Osteocyte (in vitro differentiated cells): Measurements from ENCODE around the gene RBFOX2. TPM values are rescaled to one million over a fixed set of nuclear protein-coding genes. Genes with fewer than 3 reads are reported as not detected.
A peak's percentile ranks its signal among the peaks of the same experiment; 100 is the strongest.

Experiments used
- DNase-seq: peaks from one replicate; pipeline ENCODE4 v3.0.0; 2021; ENCODE audit warnings: mixed read lengths; ENCODE audit not compliant: unreplicated experiment; ENCODE audit errors: extremely low spot score
- H3K27ac Mint-ChIP-seq: one replicate; pipeline ENCODE4 v1.8.0; 2021; ENCODE audit warnings: mild to moderate bottlenecking, mixed read lengths; ENCODE audit not compliant: unreplicated experiment
- H3K27me3 Mint-ChIP-seq: one replicate; pipeline ENCODE4 v1.8.0; 2021; ENCODE audit warnings: mixed read lengths; ENCODE audit not compliant: unreplicated experiment
- H3K36me3 Mint-ChIP-seq: one replicate; pipeline ENCODE4 v1.8.0; 2021; ENCODE audit warnings: mixed read lengths; ENCODE audit not compliant: unreplicated experiment
- H3K4me1 Mint-ChIP-seq: one replicate; pipeline ENCODE4 v1.8.0; 2021; ENCODE audit warnings: mixed read lengths; ENCODE audit not compliant: unreplicated experiment
- H3K4me3 Mint-ChIP-seq: one replicate; pipeline ENCODE4 v1.8.0; 2021; ENCODE audit warnings: mild to moderate bottlenecking, moderate library complexity, mixed read lengths; ENCODE audit not compliant: unreplicated experiment
- H3K9me3 Mint-ChIP-seq: one replicate; pipeline ENCODE4 v1.8.0; 2021; ENCODE audit warnings: mixed read lengths; ENCODE audit not compliant: unreplicated experiment
- total RNA-seq: library from RNA; stranded (reverse); gene quantifications from 2 replicates; pipeline ENCODE4 v1.2.1, GENCODE V29; 2021
- TF ChIP-seq, protein P1 (sequence below): fragments of 200-600 bp; sonication (generic); IDR thresholded peaks from 2 replicates; pipeline ENCODE4 v1.5.0; 2021; ENCODE audit warnings: antibody characterized with exemption, mild to moderate bottlenecking, moderate library complexity

The RBFOX2 gene
- total RNA-seq, 1 donor from 2014 or later = 151 TPM

DNA sequence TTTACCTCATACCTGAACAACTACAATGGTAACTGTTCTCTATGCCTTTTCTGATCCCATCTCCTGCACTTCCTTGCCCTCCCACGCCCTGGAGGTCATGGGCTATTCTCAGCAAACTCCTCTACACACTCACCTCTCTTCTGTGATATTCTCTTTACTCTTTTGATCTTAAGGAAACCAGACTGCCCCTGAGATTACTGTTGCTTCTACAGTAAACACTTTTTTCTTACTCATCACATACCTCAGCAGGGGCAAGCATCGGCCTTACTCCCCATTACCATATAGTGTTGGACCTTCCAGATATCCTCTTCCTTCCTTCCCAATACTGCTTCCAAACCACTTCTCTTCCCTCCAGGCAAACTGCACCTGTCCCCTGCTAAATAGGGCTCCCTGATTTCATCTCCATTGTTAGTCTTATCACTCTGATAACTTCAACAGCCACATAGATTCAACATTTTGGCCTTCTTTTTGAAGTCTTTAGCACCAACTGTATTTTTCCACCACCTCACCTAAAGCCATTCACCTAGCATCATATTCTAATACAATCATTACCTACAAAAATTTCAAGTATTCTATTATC is 141.2 kb downstream of the RBFOX2 start:
- Mint-ChIP-seq H3K27ac (no peak overlapping the region), H3K4me3 (no peak overlapping the region), H3K4me1 (peaks cover 26% of the 10 kb centered on the region), H3K9me3 (no peaks in the 10 kb centered on the region), H3K36me3 (peaks cover 2% of the 10 kb centered on the region), H3K27me3 (no peaks in the 10 kb centered on the region)
- TF ChIP-seq, protein P1, sequence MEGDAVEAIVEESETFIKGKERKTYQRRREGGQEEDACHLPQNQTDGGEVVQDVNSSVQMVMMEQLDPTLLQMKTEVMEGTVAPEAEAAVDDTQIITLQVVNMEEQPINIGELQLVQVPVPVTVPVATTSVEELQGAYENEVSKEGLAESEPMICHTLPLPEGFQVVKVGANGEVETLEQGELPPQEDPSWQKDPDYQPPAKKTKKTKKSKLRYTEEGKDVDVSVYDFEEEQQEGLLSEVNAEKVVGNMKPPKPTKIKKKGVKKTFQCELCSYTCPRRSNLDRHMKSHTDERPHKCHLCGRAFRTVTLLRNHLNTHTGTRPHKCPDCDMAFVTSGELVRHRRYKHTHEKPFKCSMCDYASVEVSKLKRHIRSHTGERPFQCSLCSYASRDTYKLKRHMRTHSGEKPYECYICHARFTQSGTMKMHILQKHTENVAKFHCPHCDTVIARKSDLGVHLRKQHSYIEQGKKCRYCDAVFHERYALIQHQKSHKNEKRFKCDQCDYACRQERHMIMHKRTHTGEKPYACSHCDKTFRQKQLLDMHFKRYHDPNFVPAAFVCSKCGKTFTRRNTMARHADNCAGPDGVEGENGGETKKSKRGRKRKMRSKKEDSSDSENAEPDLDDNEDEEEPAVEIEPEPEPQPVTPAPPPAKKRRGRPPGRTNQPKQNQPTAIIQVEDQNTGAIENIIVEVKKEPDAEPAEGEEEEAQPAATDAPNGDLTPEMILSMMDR = no peak
- no peak for DNase-seq

DNA sequence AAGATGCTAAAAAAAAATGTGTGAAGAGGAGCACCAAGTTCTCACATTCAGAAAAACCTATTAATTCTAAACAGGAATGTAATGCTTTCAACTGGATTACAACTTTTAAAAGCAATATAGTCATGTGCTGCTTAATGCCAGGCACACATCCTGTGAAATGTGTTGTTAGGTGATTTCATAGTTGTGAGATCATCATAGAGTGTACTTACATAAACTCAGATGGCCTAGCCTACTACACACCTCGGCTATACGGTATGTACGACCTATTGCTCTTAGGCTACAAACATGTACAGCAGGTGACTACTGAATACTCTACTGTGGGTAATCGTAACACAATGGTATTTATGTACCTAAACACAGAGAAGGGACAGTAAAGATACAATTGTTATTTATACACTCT is 142.3 kb downstream of the RBFOX2 start:
- no peaks in the 10 kb centered on the region for H3K9me3 Mint-ChIP-seq
- H3K36me3 Mint-ChIP-seq = peaks cover 2% of the 10 kb centered on the region
- TF ChIP-seq, protein P1 = no peak
- no peak for DNase-seq
- H3K4me1 Mint-ChIP-seq = peaks cover 23% of the 10 kb centered on the region
- H3K27ac Mint-ChIP-seq = no peak overlapping the region
- no peaks in the 10 kb centered on the region for H3K27me3 Mint-ChIP-seq
- H3K4me3 Mint-ChIP-seq = no peak overlapping the region

DNA sequence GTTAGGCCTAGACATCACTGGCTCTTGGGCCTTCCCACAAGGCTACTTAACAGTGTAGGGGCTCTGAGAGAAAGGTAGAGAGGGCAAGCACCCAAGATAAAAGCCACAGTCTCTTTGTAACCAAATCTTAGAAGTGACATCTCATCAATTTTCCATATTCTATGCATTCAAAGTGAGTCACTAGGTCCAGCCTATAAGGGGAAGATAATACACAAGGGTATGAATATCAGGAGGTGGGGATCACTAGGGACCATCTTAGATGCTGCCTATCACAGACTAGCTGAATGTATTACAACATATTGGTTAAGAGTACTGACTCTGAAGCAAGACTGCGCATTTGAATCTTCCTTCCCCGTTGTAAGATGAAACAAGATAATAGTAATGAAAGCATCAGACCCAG is 144.1 kb downstream of the RBFOX2 start:
- H3K4me3 Mint-ChIP-seq = no peak overlapping the region
- no peak overlapping the region for H3K27ac Mint-ChIP-seq
- TF ChIP-seq, protein P1 = no peak
- H3K4me1 Mint-ChIP-seq = peaks cover 28% of the 10 kb centered on the region
- no peaks in the 10 kb centered on the region for H3K27me3 Mint-ChIP-seq
- peaks cover 2% of the 10 kb centered on the region for H3K36me3 Mint-ChIP-seq
- no peaks in the 10 kb centered on the region for H3K9me3 Mint-ChIP-seq
- no peak for DNase-seq

GRCh38 chr22:35883031-35883620 is 145.5 kb downstream of the RBFOX2 start:
- Mint-ChIP-seq H3K4me1 (peaks cover 29% of the 10 kb centered on the region), H3K36me3 (no peaks in the 10 kb centered on the region), H3K27me3 (no peaks in the 10 kb centered on the region), H3K4me3 (no peak overlapping the region), H3K9me3 (no peaks in the 10 kb centered on the region), H3K27ac (peak overlapping the region; percentile 33)
- TF ChIP-seq, protein P1 = no peak
- no peak for DNase-seq

DNA sequence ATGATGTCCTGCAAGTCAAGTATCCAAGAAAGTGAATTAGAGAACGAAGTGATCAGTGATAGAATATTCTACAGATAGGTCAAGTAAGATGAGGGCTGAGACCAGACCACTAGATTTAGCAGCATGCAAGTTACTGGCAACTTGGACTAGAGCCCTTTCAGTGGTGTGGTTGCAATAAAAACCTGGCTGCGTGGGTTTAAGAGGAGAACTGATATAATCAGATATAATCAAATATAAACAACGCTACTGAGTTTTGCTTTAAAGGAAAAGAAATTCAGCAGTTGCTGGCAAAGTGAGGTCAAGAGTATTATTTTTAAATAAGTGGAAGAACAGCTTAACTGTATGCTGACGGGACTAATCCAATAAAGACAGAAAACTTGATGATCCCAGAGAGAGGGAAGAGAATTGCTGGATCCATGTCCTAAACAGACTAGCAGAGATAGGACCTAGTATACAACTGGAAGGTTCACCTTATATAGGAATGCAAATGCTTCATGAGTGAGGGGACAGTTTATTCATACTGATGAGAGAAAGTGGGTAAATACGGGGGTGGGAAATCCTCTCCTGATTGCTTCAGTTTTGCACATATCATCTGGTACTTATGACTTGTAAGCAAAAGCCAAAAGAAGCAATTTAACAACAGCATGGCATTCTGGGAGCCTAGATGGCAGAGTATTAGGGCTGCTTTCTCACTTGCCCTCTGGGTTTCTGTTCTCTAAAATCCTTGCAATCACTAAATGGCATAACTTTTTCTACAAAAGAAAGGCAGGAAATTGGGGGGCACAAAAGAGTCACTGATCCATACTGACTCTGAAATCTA is 146.2 kb downstream of the RBFOX2 start:
- Mint-ChIP-seq H3K4me1 (peaks cover 25% of the 10 kb centered on the region), H3K27ac (peak overlapping the region; percentile 12), H3K4me3 (no peak overlapping the region), H3K9me3 (no peaks in the 10 kb centered on the region), H3K27me3 (no peaks in the 10 kb centered on the region), H3K36me3 (no peaks in the 10 kb centered on the region)
- TF ChIP-seq, protein P1 = no peak
- DNase-seq = no peak
